ENCODE data around the gene DNALI1. TPM values are rescaled to one million over a fixed set of nuclear protein-coding genes. Genes with fewer than 3 reads are reported as not detected.

Gene DNALI1
- polyA plus RNA-seq, 1 of the 3 experiments (the other 2 are of a cell fraction) = 17.4 TPM

GRCh38 chr1:37614105-37614504, 57.4 kb downstream of the DNALI1 start:
- H2AFZ ChIP-seq (ENCODE audit: low read depth) = no peak overlapping the region
- no peak overlapping the region for H3K4me3 ChIP-seq (ENCODE audit: low read depth in 2 of 2, low read length in 1 of 2)
- no peaks in the 10 kb centered on the region for H3K36me3 ChIP-seq (replicated peaks in 1 of 2; ENCODE audit: control insufficient read depth in 1 of 2, insufficient read depth in 2 of 2, low read length in 1 of 2)
- no peaks in the 10 kb centered on the region for H3K4me1 ChIP-seq (ENCODE audit: control insufficient read depth in 1 of 2, insufficient read depth in 2 of 2, low read depth in 1 of 2, low read length in 1 of 2)
- DNase-seq = no peak
- peaks cover 35% of the 10 kb centered on the region for H3K27me3 ChIP-seq (ENCODE audit: insufficient read depth)
- no peaks in the 10 kb centered on the region for H3K9me3 ChIP-seq
- ChIA-PET CTCF (interaction anchor here (0.6 to 7.1 kb wide), 2 partner anchors 12 to 68 kb away, joined by 3 to 62 read pairs; no protein-coding TSS in a partner anchor), POLR2A (no interaction called here)
- no peaks in the 10 kb centered on the region for H3F3A ChIP-seq (replicated peaks; ENCODE audit: insufficient read depth)
- no peaks in the 10 kb centered on the region for H3K79me2 ChIP-seq (ENCODE audit: insufficient read depth)
- WGBS (ENCODE audit: low lambda C conversion rate) = 38% methylated on average over 2 of the region's 5 CpGs
- no peak overlapping the region for H3K9ac ChIP-seq
- no peak for TF ChIP-seq ELF1 (IDR thresholded peaks at IDR 0.05)
- TF ChIP-seq SIN3A (IDR thresholded peaks at IDR 0.05; ENCODE audit: borderline replicate concordance, low read depth, low read length) = no peak
- no peak for TF ChIP-seq YY1 (IDR thresholded peaks at IDR 0.05; ENCODE audit: low read depth)
- no peak for TF ChIP-seq RXRA (IDR thresholded peaks at IDR 0.05; ENCODE audit: borderline replicate concordance, low read depth)
- no peak for TF ChIP-seq ZBTB33 (IDR thresholded peaks at IDR 0.05; ENCODE audit: borderline replicate concordance, low read depth)
- no peak for TF ChIP-seq EP300 (IDR thresholded peaks at IDR 0.05; ENCODE audit: borderline replicate concordance in 1 of 2, low read depth in 1 of 2, low read length in 1 of 2)
- no peak for TF ChIP-seq REST (IDR thresholded peaks at IDR 0.05; ENCODE audit: low read depth, low read length)
- TF ChIP-seq NFIC (IDR thresholded peaks at IDR 0.05; ENCODE audit: borderline replicate concordance) = no peak
- TF ChIP-seq GABPA (IDR thresholded peaks at IDR 0.05; ENCODE audit: low read depth) = no peak
- TF ChIP-seq FOXM1 (IDR thresholded peaks at IDR 0.05; ENCODE audit: low read depth) = no peak
- TF ChIP-seq MEF2A (IDR thresholded peaks at IDR 0.05; ENCODE audit: borderline replicate concordance, low read depth) = no peak
- no peak for TF ChIP-seq IRF3 (IDR thresholded peaks at IDR 0.05; ENCODE audit: low read depth, low read length)
- TF ChIP-seq TCF12 (IDR thresholded peaks at IDR 0.05) = no peak
- no peak for TF ChIP-seq FOXJ3 (CRISPR knock-in tag; IDR thresholded peaks at IDR 0.05)
- TF ChIP-seq POLR2AphosphoS5 (IDR thresholded peaks at IDR 0.05; ENCODE audit: low read depth, low read length) = no peak
- no peak for TF ChIP-seq CTCF (IDR thresholded peaks at IDR 0.05)
- H3K9me2 ChIP-seq = no peaks in the 10 kb centered on the region
- no peak overlapping the region for H3K4me2 ChIP-seq
- H4K20me1 ChIP-seq (ENCODE audit: insufficient read depth) = no peaks in the 10 kb centered on the region
- H3K27ac ChIP-seq (ENCODE audit: low read depth in 2 of 2, low read length in 1 of 2) = no peak overlapping the region

Data from SK-N-SH (cell line).